Activated CD8-positive, alpha-beta T cell treated with anti-CD3 and anti-CD28 coated beads for 36 hours (primary cell): ENCODE data around the gene UNC5CL. TPM values are rescaled to one million over a fixed set of nuclear protein-coding genes. Genes with fewer than 3 reads are reported as not detected.

ENCODE experiments used
- ATAC-seq: fragments of 200-7000 bp; cut with Tn5 transposase; one replicate; pipeline ENCODE4 v1.10.0; 2021; ENCODE audit warnings: mild to moderate bottlenecking, moderate library complexity
- CTCF ChIA-PET: fragments of 350-600 bp; sonication (Branson Sonifier 250); formaldehyde crosslinking; loops from one replicate; lab custom pipeline; 2021; ENCODE audit warnings: antibody characterized with exemption; lab: Charles Lee
- POLR2A ChIA-PET: fragments of 350-600 bp; sonication (Branson Sonifier 250); formaldehyde crosslinking; loops from one replicate; lab custom pipeline; 2021; ENCODE audit warnings: antibody characterized with exemption; lab: Charles Lee
- DNase-seq: peaks from one replicate; pipeline ENCODE4 v3.0.0-alpha.2; 2020
- H3K27ac Mint-ChIP-seq: one replicate; pipeline ENCODE4 v1.8.0; 2021; ENCODE audit warnings: mild to moderate bottlenecking, mixed read lengths
- H3K27me3 Mint-ChIP-seq: one replicate; pipeline ENCODE4 v1.8.0; 2021; ENCODE audit warnings: mixed read lengths
- H3K36me3 Mint-ChIP-seq: one replicate; pipeline ENCODE4 v1.8.0; 2021; ENCODE audit warnings: low read depth, mixed read lengths
- H3K4me1 Mint-ChIP-seq: one replicate; pipeline ENCODE4 v1.8.0; 2021; ENCODE audit warnings: low read depth, mixed read lengths
- H3K4me3 Mint-ChIP-seq: one replicate; pipeline ENCODE4 v1.8.0; 2021; ENCODE audit warnings: mild to moderate bottlenecking, moderate library complexity, mixed read lengths
- H3K9me3 Mint-ChIP-seq: one replicate; pipeline ENCODE4 v1.8.0; 2021; ENCODE audit warnings: mixed read lengths
- intact Hi-C: fragments of 100-400 bp; cut with micrococcal nuclease; formaldehyde crosslinking; loops from one replicate; pipeline ENCODE4 v1.10.0; 2022
- total RNA-seq, 2 experiments: library from RNA; stranded (reverse); gene quantifications; one replicate each; pipeline ENCODE4 v1.2.3, GENCODE V29; 2021
- TF ChIP-seq, protein P1 (sequence below): fragments of 200-600 bp; IDR thresholded peaks from one replicate; pipeline ENCODE4 v1.8.0; 2022; ENCODE audit warnings: antibody characterized with exemption, mild to moderate bottlenecking

The UNC5CL gene
- total RNA-seq, 2 experiments from 2014 or later = 2.3 to 2.6 TPM

DNA sequence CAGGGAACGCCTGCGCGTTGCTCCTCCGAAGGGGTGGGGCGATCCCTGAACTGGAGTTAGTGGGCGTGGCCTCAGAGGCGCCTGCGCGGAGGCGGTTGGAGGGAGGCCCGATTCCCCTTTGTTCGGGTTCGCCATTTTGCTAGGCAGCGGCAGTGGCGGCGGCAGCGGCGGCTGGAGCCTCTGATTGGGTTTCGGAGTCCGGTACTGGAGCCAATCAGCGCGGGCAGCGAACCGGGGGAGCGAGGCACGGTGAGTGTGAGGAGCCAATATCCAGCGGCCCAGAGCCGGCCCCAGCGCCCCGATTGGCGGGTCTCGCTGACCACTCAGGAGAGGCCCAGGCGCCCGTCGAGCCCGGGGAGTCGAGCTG lies 33.8 kb upstream of the UNC5CL start, which contains the start of gene NFYA:
Gene NFYA (plus strand): TSS at position 139 of the 367 bp plus-strand sequence. CDS start 6,116 bp downstream, outside the sequence.
- Mint-ChIP-seq H3K4me3 (peak within 1 kb of the TSS; percentile 91), H3K9me3 (no peaks in the 10 kb centered on the region), H3K4me1 (peaks cover 52% of the 10 kb centered on the region), H3K27me3 (no peaks in the 10 kb centered on the region), H3K36me3 (peaks cover 34% of the 10 kb centered on the region), H3K27ac (peak within 1 kb of the TSS; percentile 98)
- ATAC-seq = peak; percentile 70
- no peak for DNase-seq
- ChIA-PET CTCF (interaction anchor here (1.0 to 1.2 kb wide), 2 partner anchors 45 to 108 kb away, joined by 3 to 6 read pairs; no protein-coding TSS in a partner anchor), POLR2A (interaction anchor here (1.7 kb wide), 1 partner anchor 247 kb away, joined by 4 read pairs; no protein-coding TSS in a partner anchor)
- TF ChIP-seq, protein P1, sequence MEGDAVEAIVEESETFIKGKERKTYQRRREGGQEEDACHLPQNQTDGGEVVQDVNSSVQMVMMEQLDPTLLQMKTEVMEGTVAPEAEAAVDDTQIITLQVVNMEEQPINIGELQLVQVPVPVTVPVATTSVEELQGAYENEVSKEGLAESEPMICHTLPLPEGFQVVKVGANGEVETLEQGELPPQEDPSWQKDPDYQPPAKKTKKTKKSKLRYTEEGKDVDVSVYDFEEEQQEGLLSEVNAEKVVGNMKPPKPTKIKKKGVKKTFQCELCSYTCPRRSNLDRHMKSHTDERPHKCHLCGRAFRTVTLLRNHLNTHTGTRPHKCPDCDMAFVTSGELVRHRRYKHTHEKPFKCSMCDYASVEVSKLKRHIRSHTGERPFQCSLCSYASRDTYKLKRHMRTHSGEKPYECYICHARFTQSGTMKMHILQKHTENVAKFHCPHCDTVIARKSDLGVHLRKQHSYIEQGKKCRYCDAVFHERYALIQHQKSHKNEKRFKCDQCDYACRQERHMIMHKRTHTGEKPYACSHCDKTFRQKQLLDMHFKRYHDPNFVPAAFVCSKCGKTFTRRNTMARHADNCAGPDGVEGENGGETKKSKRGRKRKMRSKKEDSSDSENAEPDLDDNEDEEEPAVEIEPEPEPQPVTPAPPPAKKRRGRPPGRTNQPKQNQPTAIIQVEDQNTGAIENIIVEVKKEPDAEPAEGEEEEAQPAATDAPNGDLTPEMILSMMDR = no peak
- intact Hi-C loops = loop anchor here (10.0 kb wide), 1 partner anchor 112 kb away; no protein-coding TSS in a partner anchor

- ChIA-PET POLR2A (interaction anchor here (1.7 kb wide), 1 partner anchor 248 kb away, joined by 4 read pairs; no protein-coding TSS in a partner anchor), CTCF (interaction anchor here (0.8 to 3.0 kb wide), 7 partner anchors 13 to 261 kb away, joined by 3 to 14 read pairs (median 3); no protein-coding TSS in a partner anchor)
- Mint-ChIP-seq H3K27me3 (no peaks in the 10 kb centered on the region), H3K4me1 (peaks cover 53% of the 10 kb centered on the region), H3K36me3 (peaks cover 40% of the 10 kb centered on the region), H3K9me3 (no peaks in the 10 kb centered on the region), H3K27ac (peak within 1 kb of the TSS; percentile 98), H3K4me3 (peak within 1 kb of the TSS; percentile 91)
- ATAC-seq (peak; percentile 76), DNase-seq (peak; percentile 99)
- TF ChIP-seq, protein P1 = no peak
- intact Hi-C loops = loop anchor here (10.0 kb wide), 1 partner anchor 113 kb away; no protein-coding TSS in a partner anchor
Measured at GRCh38 chr6:41071923-41072835, 33.2 kb upstream of the UNC5CL start, which contains the start of gene OARD1. TSS of gene OARD1 (minus strand) at chr6:41072356. CDS start at chr6:41071634, 722 bp downstream.

- ChIA-PET CTCF (interaction anchor here (0.9 to 4.4 kb wide), 7 partner anchors 12 to 262 kb away, joined by 3 to 47 read pairs (median 6); partner anchors contain the start of gene APOBEC2), POLR2A (interaction anchor here (0.8 to 1.1 kb wide), 2 partner anchors 43 to 262 kb away, joined by 3 read pairs; no protein-coding TSS in a partner anchor)
- intact Hi-C loops = loop anchor here (10.0 kb wide), 1 partner anchor 113 kb away; no protein-coding TSS in a partner anchor
- H3K27ac Mint-ChIP-seq = peak overlapping the region; percentile 98
- TF ChIP-seq, protein P1 = no peak
- H3K9me3 Mint-ChIP-seq = no peaks in the 10 kb centered on the region
- peak overlapping the region; percentile 91 for H3K4me3 Mint-ChIP-seq
- peaks cover 54% of the 10 kb centered on the region for H3K4me1 Mint-ChIP-seq
- H3K27me3 Mint-ChIP-seq = no peaks in the 10 kb centered on the region
- H3K36me3 Mint-ChIP-seq = peaks cover 46% of the 10 kb centered on the region
- DNase-seq (no peak), ATAC-seq (no peak)
Measured at GRCh38 chr6:41071501-41071922, 32.5 kb upstream of the UNC5CL start.

GRCh38 chr6:41066867-41067304 lies 27.9 kb upstream of the UNC5CL start:
- Mint-ChIP-seq H3K4me1 (peaks cover 39% of the 10 kb centered on the region), H3K27me3 (no peaks in the 10 kb centered on the region), H3K9me3 (no peaks in the 10 kb centered on the region), H3K36me3 (peaks cover 46% of the 10 kb centered on the region), H3K4me3 (no peak overlapping the region), H3K27ac (no peak overlapping the region)
- no peak for ATAC-seq
- TF ChIP-seq, protein P1 = peak; percentile 94
- peak; percentile 77 for DNase-seq
- intact Hi-C loops = no loop called here
- POLR2A ChIA-PET = no interaction called here
- CTCF ChIA-PET = interaction anchor here (1.2 to 4.4 kb wide), 5 partner anchors 7 to 109 kb away, joined by 3 to 47 read pairs (median 9); partner anchors contain the start of genes APOBEC2 and UNC5CL
